HG03378 (cell line): ENCODE results near the gene DYRK1A.
"Not testable (repeated sequence)": the region's sequence is repeated elsewhere in the genome, so short reads cannot be mapped to it uniquely, and the experiment has no call there.

Experiments
- ATAC-seq: cut with Tn5 transposase; IDR thresholded peaks from one replicate; pipeline ENCODE4 v1.9.1; 2021; ENCODE audit warnings: mild to moderate bottlenecking, moderate library complexity; ENCODE audit not compliant: unreplicated experiment

DYRK1A gene

GRCh38 chr21:37366482-37367316, at the start of gene DYRK1A:
TSS of gene DYRK1A (plus strand) at chr21:37366773. CDS start at chr21:37420375, 53,602 bp downstream.
- peak; percentile 63 for ATAC-seq

DNA sequence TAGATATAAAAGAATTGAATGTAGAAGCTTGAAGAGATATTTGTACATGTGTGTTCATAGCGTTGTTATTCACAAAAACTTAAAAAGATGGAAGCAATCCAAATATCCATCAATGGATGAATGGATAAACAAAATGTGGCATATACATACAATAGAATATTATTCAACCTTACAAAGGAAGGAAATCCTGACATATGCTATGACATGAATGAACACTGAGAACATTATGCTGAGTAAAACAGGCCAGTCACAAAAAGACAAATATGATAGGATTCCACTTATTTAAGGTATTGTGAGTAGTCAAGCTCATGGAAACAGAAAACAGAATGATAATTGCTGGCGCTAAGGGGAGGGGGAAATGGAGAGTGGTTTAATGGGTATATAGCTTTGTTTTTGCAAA, 47.0 kb upstream of the DYRK1A start:
- ATAC-seq: no peak

DNA sequence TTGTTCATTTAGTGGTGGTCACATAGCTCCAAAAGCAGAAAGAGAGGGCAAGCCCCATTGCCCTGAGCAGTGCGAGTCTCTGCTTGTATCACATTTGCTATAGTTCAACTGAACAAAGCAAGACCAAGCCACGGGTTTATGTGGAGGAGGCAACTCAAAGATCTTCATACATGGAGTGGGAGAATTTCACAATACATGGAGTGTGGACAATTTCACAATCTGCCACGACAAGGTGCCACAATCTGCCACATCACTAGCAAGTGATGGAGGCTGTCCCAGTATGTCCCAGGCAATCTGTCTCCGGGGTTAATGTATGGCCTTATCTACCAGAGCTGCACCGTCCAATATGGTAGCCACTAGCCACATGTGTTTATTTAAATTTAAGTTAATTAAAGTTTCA, 44.5 kb upstream of the DYRK1A start:
- no peak for ATAC-seq

- no peak for ATAC-seq
Measured at GRCh38 chr21:37324558-37324957, 42.0 kb upstream of the DYRK1A start.

DNA sequence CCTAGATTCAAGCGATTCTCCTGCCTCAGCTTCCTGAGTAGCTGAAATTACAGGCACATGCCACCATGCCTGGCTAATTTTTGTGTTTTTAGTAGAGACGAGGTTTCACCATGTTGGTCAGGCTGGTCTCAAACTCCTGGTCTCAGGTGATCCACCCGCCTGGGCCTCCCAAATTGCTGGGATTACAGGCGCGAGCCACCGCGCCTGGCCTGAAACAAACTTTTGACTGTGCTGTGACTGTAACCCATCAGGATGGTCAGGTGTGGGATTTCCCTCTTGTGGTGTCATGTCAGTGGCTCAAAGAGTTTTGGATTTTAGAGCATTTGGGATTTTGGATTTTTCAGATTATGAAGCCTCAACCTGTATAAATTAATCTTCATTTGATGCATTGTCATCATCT, 38.4 kb upstream of the DYRK1A start:
- not testable (repeated sequence) for ATAC-seq

DNA sequence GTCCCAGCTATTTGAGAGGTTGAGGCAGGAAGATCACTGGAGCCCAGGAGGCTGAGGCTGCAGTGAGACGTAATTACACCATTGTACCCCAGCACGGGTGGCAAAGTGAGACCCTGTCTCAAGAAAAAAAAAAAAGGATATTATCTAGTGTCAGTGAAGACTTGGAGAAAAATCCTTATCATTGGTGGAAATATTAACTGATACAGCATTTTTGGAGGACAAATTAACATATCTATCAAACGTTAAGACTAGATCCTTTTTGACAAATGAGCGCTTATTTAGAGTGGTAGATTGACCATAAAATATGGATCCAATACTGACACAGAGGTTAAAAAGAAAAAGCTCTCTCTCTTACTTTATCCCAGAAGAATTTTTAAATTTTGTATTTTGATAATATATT, 35.2 kb upstream of the DYRK1A start:
- ATAC-seq: no peak

- ATAC-seq: no peak
Measured at GRCh38 chr21:37335053-37335452, 31.5 kb upstream of the DYRK1A start.

DNA sequence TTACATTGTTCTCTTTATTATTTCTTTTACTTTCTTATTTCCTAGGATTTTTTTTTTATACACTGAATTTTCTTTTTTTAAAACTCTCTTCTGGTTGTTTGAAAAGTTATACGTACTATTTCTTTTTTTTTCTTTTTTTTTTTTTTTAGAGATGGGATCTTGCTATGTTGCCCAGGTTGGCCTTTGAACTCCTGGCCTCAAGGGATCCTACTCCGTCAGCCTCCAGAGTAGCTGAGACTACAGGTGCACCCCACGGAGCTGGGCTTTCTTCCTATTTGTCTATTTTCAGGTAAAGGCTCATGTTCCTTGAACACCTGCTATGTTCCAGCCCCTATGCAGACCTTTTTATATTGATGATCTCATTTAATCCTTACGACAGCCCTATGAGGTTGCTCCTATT, 29.4 kb upstream of the DYRK1A start:
- no peak for ATAC-seq

DNA sequence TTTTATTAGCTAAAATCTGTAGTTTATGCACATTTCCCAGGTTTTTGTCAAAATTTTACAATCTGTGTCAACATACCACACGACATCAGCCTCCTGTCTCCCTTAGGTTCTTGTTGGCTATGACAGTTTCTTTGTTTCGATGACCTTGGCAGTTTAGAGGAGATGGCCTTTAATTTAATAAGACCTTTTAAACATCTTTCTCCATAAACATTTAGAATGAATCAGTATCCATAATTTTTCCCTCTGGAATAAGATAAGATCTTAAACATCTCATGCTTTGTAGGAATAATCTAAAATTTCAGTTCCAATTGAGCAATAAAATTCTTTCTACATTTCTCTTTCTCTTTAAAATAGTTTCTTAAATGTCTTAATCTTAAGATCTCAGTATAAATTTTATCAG, 28.7 kb upstream of the DYRK1A start:
- ATAC-seq: no peak

- no peak for ATAC-seq
Measured at GRCh38 chr21:37338671-37339551, 27.7 kb upstream of the DYRK1A start.

GRCh38 chr21:37339552-37339939, 27.0 kb upstream of the DYRK1A start:
- no peak for ATAC-seq

DNA sequence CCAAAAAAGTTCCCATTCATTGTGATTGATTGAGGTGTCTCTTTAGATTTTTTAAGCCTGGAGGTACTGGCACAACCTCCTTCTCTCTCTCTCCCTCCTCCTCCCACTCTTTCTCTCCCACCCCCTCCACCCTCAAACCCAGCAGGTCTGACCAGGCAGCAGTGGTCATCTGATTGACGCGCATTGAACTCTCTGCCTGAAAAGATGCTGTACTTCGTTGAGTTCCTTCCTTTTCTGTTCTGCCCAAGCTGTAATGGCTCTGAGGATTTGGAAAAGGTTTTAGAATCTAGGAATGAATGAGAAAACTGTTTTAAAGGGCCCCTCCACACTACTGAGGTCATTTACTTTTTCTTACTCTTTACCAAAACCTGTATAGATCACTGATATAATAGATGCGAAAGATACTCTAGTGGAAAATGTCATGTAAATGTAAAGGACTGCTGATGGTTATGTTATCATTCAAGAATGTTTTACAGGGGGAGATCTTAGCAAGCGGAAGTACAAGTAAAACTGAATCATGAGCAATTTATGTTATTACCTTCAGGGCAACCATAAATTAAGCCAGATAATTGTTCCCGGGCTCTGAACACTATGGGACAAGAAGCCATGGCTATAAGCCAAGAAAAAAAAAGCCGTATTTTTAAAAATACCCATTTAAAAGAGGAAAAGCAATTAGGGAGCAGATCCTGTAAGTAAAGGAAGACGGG, 25.2 kb upstream of the DYRK1A start:
- ATAC-seq: no peak

GRCh38 chr21:37342046-37342632, 24.4 kb upstream of the DYRK1A start:
- no peak for ATAC-seq

GRCh38 chr21:37346841-37347430, 19.6 kb upstream of the DYRK1A start:
- ATAC-seq: no peak

DNA sequence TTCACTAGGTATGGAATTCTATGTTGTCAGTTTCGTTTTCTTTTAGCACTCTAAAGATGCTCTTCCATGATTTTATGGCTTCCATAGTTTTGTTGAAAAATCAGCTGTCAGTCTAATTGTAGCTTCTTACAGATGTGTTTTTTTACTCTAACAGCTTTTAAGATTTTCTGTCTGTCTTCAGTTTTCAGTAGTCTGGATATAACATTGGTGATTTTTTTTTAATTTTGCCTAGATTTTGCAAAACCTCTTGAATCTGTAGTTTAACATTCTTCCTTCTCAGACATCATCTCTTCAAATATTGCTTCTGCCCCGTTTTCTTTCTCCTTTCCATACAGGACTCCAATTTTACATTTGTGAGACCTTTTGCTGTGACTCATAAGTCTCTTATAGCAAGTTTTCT, 17.9 kb upstream of the DYRK1A start:
- ATAC-seq: no peak

GRCh38 chr21:37350472-37350871, 16.1 kb upstream of the DYRK1A start:
- ATAC-seq: no peak

DNA sequence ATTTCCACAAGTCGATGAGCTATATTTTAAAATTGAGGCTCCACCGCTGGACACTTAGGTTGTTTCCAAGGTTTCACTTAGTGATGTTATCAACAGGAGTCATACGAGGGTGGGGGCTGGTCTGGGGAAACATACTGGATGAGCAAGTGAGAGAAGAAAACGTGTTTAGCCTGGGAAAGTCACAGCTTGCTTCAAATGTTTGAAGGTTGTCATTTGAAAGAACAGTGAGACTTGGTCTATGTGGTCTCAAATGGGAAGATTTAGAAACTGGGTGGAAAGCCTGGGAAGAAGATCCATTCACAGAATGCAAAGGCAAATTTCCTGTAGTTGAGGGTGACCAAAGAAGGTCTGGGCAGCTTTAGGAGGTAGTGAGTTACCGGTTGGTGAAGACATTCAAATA, 9.9 kb upstream of the DYRK1A start:
- no peak for ATAC-seq

DNA sequence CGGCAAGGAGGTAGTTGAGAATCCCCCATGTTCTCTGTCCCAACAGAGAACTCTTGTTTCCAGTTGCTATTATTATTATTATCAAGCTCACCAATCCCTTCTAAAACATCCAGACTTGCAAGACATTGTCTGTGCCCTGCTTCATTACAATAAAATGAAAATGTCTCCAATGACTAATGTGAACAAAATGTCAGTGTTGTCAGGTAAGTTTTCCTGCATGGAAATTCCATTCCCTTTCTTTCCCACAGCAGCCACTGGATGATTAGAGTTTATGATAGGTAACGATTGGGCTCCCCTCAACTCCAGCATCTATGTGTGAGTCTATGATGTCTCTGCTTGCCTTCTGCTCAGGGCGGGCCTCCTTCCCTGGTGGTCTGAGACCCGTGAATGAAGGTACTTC, 8.9 kb upstream of the DYRK1A start:
- no peak for ATAC-seq

DNA sequence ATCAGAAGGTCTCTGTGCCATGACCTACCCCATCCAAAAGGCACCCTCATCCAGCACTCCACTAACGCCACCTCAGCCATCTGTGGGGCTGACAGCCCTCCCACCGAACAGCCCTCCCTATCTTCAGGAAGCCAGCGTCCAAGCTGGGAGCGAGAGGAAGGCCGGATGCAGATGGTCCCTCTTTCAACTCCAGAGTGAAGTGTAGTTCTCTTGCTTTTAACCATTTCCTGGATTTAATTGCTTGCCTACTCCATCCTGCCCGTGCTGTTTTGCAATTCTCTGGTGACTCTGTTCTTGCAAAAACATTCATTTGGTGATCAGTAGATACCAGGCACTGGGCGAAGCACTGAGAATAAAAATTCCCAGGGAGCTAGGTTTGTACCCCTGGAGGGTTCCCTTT, 8.2 kb upstream of the DYRK1A start:
- ATAC-seq: no peak

GRCh38 chr21:37363936-37364335, 2.6 kb upstream of the DYRK1A start:
- no peak for ATAC-seq

GRCh38 chr21:37364722-37365121, 1.9 kb upstream of the DYRK1A start:
- no peak for ATAC-seq
